ENCODE results near the gene CSMD2. TPM values are rescaled to one million over a fixed set of nuclear protein-coding genes. Genes with fewer than 3 reads are reported as not detected.
"Not testable (repeated sequence)": the region's sequence is repeated elsewhere in the genome, so short reads cannot be mapped to it uniquely, and the experiment has no call there.

CSMD2 gene
- polyA plus RNA-seq, 1 experiment: 2.3 TPM

DNA sequence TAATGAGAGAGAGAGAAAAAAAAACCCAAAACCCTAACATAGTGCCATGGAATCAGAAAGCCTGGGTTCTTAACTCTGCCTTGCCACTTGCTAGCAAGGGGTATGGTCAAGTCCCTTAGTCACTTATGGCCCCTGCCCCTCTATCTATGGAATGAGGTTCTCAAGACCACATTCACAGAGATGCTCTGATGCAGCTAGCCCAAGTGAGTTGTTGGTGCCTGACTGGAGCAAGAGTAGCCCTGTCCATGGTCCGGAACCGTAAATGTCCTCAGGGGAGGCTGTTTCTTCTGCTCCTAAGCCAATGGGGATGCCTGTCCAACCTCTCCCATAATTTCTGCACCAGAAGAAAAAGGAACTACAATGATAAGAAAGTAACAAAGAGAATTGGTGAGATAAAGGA is 56.8 kb downstream of the CSMD2 start:
- POLR2A ChIA-PET: no interaction called here
- CTCF ChIA-PET: no interaction called here
- H3K4me3 ChIP-seq (ENCODE audit: low read depth, low read length): no peak overlapping the region
- DNase-seq (ENCODE audit: low read depth, low spot score): no peak
- TF ChIP-seq, protein P1, sequence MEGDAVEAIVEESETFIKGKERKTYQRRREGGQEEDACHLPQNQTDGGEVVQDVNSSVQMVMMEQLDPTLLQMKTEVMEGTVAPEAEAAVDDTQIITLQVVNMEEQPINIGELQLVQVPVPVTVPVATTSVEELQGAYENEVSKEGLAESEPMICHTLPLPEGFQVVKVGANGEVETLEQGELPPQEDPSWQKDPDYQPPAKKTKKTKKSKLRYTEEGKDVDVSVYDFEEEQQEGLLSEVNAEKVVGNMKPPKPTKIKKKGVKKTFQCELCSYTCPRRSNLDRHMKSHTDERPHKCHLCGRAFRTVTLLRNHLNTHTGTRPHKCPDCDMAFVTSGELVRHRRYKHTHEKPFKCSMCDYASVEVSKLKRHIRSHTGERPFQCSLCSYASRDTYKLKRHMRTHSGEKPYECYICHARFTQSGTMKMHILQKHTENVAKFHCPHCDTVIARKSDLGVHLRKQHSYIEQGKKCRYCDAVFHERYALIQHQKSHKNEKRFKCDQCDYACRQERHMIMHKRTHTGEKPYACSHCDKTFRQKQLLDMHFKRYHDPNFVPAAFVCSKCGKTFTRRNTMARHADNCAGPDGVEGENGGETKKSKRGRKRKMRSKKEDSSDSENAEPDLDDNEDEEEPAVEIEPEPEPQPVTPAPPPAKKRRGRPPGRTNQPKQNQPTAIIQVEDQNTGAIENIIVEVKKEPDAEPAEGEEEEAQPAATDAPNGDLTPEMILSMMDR (IDR thresholded peaks at IDR 0.05; ENCODE audit: low read depth, low read length): no peak
- no peaks in the 10 kb centered on the region for H3K27me3 ChIP-seq (ENCODE audit: control insufficient read depth, insufficient read depth, low read length)
- H3K27ac ChIP-seq (ENCODE audit: low read depth, low read length): no peak overlapping the region
- no peaks in the 10 kb centered on the region for H3K9me3 ChIP-seq (ENCODE audit: control insufficient read depth, insufficient read depth, low read length)

DNA sequence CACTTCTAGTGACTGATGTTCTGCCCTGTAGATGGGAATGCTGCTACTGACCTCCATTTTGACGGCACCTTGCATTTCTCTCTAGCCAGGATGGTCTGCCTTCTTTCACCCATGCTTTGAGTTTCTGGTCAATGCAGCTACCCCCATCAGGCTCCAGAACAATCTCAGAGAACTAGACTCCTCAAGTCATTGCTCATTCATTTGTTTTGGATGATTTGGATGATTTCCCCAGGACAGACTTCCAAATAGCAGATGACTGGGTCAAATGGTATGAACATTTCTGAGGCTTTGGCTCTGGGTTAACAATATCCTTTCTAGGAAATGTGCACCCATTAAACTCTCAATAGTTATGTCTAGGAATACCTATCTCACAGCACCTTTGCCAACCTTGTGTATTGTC is 63.9 kb downstream of the CSMD2 start:
- peak; percentile 42 for DNase-seq (ENCODE audit: low read depth, low spot score)
- TF ChIP-seq, protein P1 (IDR thresholded peaks at IDR 0.05; ENCODE audit: low read depth, low read length): no peak
- H3K9me3 ChIP-seq (ENCODE audit: control insufficient read depth, insufficient read depth, low read length): no peaks in the 10 kb centered on the region
- no peaks in the 10 kb centered on the region for H3K27me3 ChIP-seq (ENCODE audit: control insufficient read depth, insufficient read depth, low read length)
- CTCF ChIA-PET: interaction anchor here (1.2 to 1.4 kb wide), 2 partner anchors 12 to 468 kb away, joined by 3 to 6 read pairs; no protein-coding TSS in a partner anchor
- no peak overlapping the region for H3K4me3 ChIP-seq (ENCODE audit: low read depth, low read length)
- POLR2A ChIA-PET: interaction anchor here (0.6 kb wide), 1 partner anchor 24 kb away, joined by 6 read pairs; no protein-coding TSS in a partner anchor
- no peak overlapping the region for H3K27ac ChIP-seq (ENCODE audit: low read depth, low read length)

DNA sequence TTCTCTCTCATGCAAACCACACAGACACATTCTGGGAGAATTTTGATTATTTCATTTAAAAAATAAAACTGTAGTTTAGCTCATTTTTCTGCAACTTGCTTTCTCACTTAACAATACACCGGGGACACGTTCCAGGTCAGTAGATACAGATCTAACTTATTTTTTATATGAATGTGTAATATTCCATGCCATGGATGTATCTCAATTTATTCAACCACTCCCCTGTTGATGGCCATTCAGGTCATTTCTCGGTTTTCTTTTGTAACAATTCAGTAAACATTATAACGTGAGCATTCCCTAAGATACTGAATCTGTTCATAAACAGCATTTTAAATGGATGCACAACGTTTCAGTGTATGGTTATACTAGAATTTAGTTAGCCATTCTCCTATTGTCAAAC is 64.7 kb downstream of the CSMD2 start:
- no peaks in the 10 kb centered on the region for H3K9me3 ChIP-seq (ENCODE audit: control insufficient read depth, insufficient read depth, low read length)
- DNase-seq (ENCODE audit: low read depth, low spot score): no peak
- H3K27ac ChIP-seq (ENCODE audit: low read depth, low read length): no peak overlapping the region
- no peaks in the 10 kb centered on the region for H3K27me3 ChIP-seq (ENCODE audit: control insufficient read depth, insufficient read depth, low read length)
- H3K4me3 ChIP-seq (ENCODE audit: low read depth, low read length): no peak overlapping the region
- ChIA-PET POLR2A (interaction anchor here (0.6 kb wide), 1 partner anchor 23 kb away, joined by 6 read pairs; no protein-coding TSS in a partner anchor), CTCF (interaction anchor here (1.2 kb wide), 1 partner anchor 467 kb away, joined by 3 read pairs; no protein-coding TSS in a partner anchor)
- TF ChIP-seq, protein P1 (IDR thresholded peaks at IDR 0.05; ENCODE audit: low read depth, low read length): no peak

DNA sequence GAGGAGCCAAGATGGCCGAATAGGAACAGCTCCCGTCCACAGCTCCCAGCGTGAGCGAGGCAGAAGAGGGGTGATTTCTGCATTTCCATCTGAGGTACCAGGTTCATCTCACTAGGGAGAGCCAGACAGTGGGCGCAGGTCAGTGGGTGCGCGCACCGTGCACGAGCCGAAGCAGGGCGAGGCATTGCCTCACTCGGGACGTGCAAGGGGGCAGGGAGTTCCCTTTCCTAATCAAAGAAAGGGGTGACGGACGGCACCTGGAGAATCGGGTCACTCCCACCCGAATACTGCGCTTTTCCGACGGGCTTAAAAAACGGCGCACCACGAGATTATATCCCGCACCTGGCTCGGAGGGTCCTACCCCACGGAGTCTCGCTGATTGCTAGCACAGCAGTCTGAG is 72.6 kb downstream of the CSMD2 start:
- H3K9me3 ChIP-seq (ENCODE audit: control insufficient read depth, insufficient read depth, low read length); H3K27ac ChIP-seq (ENCODE audit: low read depth, low read length); CTCF ChIA-PET; DNase-seq (ENCODE audit: low read depth, low spot score); POLR2A ChIA-PET; H3K4me3 ChIP-seq (ENCODE audit: low read depth, low read length); H3K27me3 ChIP-seq (ENCODE audit: control insufficient read depth, insufficient read depth, low read length): not testable (repeated sequence)

DNA sequence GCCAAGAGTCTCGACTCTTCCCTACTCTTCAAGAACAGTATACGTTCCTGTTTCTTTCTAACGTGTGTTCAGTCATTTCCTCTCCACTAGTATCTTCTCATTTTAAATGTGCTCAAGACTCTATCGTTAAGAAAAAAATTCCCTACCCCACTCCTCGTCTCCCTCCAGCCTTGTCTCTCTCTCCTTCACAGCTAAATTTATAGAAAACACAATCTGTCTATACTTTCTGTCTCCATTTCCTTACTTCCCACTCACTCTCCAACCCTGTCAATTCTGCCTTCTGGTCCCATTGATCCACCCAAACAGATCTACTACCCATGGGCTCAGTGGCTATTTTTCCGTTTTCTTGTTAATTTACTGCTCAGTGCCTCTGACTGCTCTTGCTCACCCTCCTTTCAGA is 75.3 kb downstream of the CSMD2 start:
- Histone ChIP-seq H3K27me3 (ENCODE audit: control insufficient read depth, insufficient read depth, low read length) (no peaks in the 10 kb centered on the region), H3K9me3 (ENCODE audit: control insufficient read depth, insufficient read depth, low read length) (peaks cover 3% of the 10 kb centered on the region; the same call in 1 of the 2 replicates), H3K4me3 (ENCODE audit: low read depth, low read length) (no peak overlapping the region), H3K27ac (ENCODE audit: low read depth, low read length) (no peak overlapping the region)
- TF ChIP-seq, protein P1 (IDR thresholded peaks at IDR 0.05; ENCODE audit: low read depth, low read length): no peak
- POLR2A ChIA-PET: no interaction called here
- DNase-seq (ENCODE audit: low read depth, low spot score): no peak
- CTCF ChIA-PET: no interaction called here

DNA sequence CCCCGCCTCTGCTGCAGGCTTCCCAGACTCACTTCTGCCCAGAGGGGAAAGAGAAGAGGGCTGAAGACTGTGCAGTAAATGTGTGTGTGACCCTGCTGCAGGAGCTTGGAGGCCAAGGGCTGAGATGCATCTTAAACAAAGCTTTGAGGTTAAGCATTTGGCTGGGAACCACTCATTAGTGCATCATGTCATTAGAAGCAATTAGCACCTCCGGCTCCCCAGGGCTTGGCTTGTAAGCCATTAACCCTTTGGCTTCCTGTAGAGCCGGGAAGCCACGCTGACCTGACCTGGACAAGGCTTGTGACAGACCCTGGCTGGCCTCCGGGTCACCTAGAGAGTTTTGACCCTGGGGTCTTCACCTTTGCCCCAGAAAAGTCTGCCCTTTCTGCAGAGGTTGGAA is 77.0 kb downstream of the CSMD2 start:
- CTCF ChIA-PET: no interaction called here

More for the DNA sequence above, 77.0 kb downstream of the CSMD2 start:
- H3K27ac ChIP-seq (ENCODE audit: low read depth, low read length): no peak overlapping the region
- POLR2A ChIA-PET: no interaction called here
- H3K4me3 ChIP-seq (ENCODE audit: low read depth, low read length): no peak overlapping the region
- TF ChIP-seq, protein P1 (IDR thresholded peaks at IDR 0.05; ENCODE audit: low read depth, low read length): no peak
- DNase-seq (ENCODE audit: low read depth, low spot score): no peak
- no peaks in the 10 kb centered on the region for H3K27me3 ChIP-seq (ENCODE audit: control insufficient read depth, insufficient read depth, low read length)
- H3K9me3 ChIP-seq (ENCODE audit: control insufficient read depth, insufficient read depth, low read length): peaks cover 3% of the 10 kb centered on the region; the same call in 1 of the 2 replicates
